A204.1 (cell line): Measurements from ENCODE around the gene TMEM242.

ENCODE experiments used
- FAIRE-seq: peaks from 2 replicates; lab custom pipeline; 2012; peaks lifted over from hg19 to GRCh38; lab: Jason Lieb, UNC

The TMEM242 gene

DNA sequence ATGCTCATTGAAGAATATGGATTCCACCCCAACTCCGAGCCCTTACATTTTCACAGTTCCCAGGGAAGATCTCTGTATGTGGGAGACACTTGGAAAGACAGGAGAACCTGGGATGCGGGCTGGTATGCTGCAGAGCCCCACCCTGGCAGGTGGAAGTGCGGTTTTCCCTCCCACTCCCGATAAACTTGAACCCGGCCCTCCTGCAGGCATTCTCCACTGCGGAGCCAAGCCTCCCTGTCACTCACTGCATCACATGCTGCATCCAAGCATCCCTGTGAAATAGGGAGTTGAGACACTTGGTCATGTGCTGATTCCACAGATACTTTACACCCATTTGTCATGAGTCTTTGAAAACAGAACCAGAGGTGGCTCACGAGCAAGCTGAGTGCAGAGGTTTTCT is 35.4 kb downstream of the TMEM242 start:
- no peak for FAIRE-seq

DNA sequence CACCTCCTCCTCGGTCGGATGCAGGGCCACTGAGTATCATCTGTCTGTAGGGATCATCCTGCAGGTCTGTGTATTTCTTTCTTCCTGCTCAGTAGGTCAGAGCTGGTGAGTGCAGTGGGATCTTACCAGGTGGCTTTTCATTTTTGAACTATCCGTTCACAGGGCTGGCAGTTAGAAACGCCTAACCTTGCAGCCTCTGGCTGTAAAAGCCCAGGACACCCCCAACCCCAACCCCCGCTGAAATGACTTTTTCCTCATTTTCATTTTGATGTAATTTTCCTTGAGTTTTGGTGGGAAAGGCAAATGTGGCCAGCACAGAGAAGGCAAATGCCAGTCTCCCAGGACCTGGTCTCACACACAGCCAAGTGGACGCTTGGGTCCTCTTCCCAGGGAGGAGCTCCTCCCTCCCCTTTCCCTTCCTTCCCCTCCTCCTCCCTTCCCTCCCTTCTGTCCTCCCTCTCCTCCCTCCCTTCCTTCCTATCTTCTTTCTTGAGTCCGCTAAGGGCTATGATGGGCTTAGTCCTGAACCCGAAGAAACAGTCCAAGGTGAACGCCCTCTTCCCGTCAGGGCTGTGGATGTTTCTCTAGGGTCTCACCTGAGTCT is 36.0 kb downstream of the TMEM242 start:
- FAIRE-seq, result no peak

DNA sequence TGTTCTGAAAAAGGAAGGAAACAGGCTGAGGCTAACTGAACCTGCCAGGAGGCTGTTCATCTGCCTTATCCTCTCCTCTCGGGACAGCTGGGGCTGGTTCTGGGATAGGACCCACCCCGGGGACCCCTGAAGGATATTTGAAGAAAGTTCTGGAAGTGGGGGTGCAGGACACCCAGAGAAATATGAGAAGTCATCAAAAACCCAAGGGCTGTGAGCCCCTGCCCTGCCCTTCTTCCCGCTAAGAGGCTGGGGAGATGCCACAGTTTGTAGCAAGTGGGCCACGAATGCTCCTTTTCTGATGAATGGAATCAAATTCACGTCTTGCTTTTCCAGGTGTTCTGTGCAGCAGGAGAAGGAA is 37.9 kb downstream of the TMEM242 start:
- no peak for FAIRE-seq

DNA sequence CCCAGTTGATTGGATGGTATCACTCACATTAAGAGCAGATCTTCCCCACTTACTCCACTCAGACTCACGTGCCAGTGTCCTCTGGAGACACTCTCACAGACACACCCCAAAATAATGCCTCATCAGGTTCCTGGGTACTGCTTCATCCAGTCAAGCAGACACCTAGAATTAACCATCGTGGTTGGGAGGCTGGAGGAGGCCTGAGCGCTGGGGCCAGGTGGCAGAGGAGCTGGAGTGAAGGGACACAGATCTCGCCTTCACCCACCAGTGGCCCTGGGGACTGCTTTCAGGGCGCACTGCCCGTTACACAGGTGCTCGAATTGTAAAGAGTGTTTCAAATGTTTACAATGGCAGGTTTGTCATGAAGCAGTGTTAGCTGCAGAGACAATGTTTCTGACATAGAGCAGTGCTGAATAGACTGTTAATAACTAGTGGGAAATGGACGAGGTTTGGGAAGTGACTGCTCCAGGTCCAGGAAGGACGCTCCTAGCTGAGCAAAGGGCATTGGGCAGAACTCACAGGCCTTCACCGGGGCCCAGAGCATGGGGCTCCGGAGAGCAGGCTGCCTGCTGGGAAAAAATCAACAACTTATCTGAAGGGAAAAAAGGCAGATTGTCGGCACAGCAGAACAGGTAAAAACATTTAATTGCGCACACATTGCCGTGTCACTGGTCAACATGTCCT is 38.4 kb downstream of the TMEM242 start:
- FAIRE-seq, result no peak

- FAIRE-seq, result no peak
Observed at GRCh38 chr6:157283900-157284737, 39.2 kb downstream of the TMEM242 start.

- no peak for FAIRE-seq
Observed at GRCh38 chr6:157283330-157283898, 39.9 kb downstream of the TMEM242 start.

DNA sequence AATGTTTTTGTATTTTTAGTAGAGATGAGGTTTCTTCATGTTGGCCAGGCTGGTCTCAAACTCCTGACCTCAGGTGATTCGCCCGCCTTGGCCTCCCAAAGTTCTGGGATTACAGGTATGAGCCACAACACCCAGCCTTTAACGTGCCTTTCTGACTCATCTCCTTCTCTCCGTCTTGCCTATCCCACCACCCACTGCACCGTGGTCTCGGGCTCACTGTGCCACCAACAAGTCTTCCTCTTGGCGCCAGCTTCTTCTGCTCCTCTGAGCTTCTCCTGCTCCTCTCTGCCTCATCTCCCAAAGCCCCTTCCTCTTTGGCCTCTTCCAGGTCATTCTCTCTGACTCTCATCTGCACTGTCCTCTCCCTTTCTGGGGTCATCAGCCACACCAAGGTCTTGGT is 41.0 kb downstream of the TMEM242 start:
- no peak for FAIRE-seq

DNA sequence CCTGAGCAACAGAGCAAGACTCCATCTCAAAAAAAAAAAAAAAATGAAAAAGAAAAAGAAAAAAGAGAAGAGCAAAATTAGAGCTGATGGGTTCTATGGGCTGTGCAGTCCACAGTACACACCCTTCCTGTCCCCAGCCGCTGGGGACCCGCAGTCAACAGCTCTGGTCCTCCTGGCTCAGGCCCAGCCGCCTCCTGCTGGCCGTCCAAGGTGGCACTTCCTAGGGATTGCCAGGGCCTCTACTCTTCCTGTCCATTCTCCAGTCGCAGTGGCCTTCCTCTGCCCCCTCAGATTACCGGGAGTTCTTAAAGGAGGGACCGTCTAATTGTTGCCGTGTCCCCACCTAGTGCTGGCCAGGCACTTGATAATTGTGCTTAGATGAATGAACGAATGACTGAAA is 41.7 kb downstream of the TMEM242 start:
- FAIRE-seq, result no peak

GRCh38 chr6:157280947-157281346 is 42.4 kb downstream of the TMEM242 start:
- FAIRE-seq, result no peak

GRCh38 chr6:157280157-157280556 is 43.2 kb downstream of the TMEM242 start:
- FAIRE-seq, result no peak

- FAIRE-seq, result no peak
Observed at GRCh38 chr6:157278171-157278570, 45.1 kb downstream of the TMEM242 start.

DNA sequence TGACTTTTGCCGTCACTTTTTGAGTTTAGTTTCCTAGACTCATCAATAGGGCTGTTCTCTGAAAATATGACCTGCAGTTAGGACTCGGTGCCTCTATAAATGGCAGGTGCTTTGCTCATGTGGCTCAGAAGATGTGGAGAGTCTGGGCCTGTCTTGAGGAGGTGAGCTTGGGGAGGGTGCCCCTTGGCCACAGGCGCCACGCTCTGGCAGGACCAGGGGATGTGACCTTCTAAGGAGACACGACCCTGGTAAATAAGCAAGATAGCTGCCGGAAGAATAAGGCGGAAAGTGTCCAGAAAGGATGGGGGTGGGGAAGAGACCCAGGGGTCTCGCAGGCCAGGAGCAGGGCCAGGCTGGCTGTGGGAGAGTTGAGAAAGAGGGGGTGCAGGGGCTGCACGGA is 46.6 kb downstream of the TMEM242 start:
- no peak for FAIRE-seq

- no peak for FAIRE-seq
Observed at GRCh38 chr6:157276134-157276532, 47.2 kb downstream of the TMEM242 start.

DNA sequence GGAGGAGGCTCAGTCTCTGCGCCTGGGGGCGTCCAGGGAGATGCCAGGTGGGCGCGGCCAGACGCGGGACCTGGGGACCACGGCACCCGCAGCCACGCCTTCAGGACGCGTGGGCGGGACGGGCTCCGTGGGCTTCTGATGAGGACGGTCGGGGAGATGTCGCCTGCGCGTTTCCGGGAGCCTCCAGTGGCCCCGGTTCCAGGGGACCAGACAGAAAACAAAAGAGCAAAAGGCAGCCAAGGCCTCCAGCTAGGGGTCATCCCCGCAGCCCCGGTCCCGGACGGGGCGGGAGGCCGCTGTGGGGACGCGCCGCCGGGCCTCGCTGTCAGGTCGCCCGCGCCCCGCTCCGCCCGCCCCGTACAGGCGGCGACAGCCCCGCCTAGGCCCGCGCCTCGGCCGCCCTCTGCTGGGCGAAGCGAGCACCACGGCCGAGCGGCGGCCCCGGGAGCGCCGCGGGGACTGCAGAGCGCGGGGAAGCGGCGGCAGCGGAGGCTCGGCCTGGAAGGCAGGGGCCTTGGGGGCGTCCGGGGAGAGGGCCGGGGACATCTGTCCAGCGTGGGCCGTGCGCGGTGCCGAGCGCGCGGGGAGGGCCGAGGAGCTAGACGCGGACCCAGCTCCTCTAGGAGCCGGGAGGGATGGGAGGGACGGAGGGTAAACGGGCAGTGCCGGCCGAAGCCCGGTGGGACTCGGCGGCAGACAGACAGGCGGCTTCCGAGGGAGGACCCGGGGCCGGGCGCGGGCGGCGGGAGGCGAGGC is 48.7 kb downstream of the TMEM242 start:
- no peak for FAIRE-seq

GRCh38 chr6:157273756-157274470 is 49.4 kb downstream of the TMEM242 start:
- no peak for FAIRE-seq

GRCh38 chr6:157272866-157273755 is 50.2 kb downstream of the TMEM242 start:
- no peak for FAIRE-seq

DNA sequence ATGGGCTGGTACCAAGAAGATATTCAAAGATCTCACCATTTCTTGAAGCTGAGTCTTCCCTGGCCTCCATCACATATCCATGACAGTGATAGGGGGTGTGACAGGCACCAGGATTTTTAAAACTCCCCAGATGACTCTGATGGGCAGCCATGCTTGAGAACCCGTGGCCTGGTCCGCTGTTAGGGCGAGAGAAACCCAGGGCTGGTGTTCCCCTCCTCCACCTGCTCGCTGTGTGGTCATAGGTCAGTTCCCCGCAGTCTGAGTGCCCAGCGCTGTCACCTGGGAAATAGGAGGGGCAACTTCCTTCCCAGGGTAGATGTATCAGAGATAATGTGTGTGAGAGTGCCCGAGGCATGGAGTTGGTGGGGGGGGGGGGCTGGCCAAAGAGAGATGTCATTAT is 50.9 kb downstream of the TMEM242 start:
- no peak for FAIRE-seq

GRCh38 chr6:157271911-157272310 is 51.4 kb downstream of the TMEM242 start:
- no peak for FAIRE-seq

- no peak for FAIRE-seq
Observed at GRCh38 chr6:157271441-157271840, 51.9 kb downstream of the TMEM242 start.

GRCh38 chr6:157270916-157271315 is 52.4 kb downstream of the TMEM242 start:
- FAIRE-seq, result no peak

DNA sequence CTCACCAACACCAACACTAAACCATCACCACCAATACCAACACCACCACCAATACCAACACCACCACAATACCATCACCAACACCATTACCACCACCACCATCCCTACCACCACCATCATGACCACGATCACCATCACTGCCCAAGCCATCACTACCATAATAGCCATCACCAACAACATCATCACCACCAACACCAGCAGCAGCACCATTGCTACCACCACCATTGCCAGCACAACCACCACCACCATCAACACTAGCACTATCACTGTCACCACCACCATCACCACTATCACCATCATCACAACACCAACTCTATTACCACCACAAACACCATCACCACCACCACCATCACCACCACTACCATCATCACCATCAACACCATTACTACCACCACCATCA is 53.0 kb downstream of the TMEM242 start:
- no peak for FAIRE-seq
